Activated T-cell treated with anti-CD3 and anti-CD28 coated beads, Interleukin-2, amount 50 U/mL, for 48 hours (primary cell): ENCODE measurements around the gene CD47.
A peak's percentile ranks its signal among the peaks of the same experiment; 100 is the strongest.

ENCODE experiments used
- DNase-seq, 2 experiments: peaks; one replicate each; pipeline ENCODE4 v3.0.0-alpha.2; 2020

The CD47 gene

DNA sequence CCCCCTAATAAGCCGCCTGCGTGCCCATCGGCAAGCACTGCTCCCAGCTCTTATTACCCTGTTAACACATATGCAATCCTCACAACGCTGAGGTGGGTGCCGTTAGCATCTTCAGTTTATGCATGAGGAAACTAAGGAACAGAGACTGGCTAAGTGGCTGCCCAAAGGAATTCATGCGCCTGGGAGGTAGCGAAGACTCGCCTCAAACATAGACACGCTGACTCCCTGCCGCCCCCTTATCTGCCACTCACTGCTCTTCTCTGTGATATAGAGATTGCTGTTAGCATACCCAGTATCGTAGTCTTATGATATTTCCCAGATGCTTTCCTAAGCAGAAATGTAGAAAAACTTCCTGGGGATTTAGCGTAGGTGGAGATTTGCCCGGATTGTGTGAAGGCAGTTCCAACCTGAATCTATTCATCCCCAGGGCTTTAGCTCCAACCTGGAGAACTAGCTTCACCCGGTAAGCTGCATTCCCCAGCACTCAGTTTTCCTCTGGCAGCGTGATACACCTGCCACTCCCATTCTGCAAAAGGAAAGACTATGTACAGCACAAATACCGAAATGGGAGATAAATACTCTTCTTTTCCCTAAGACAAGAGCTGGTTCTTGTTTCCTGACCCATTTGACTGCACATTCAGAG, 23.7 kb upstream of the CD47 start:
- no peak for DNase-seq

DNA sequence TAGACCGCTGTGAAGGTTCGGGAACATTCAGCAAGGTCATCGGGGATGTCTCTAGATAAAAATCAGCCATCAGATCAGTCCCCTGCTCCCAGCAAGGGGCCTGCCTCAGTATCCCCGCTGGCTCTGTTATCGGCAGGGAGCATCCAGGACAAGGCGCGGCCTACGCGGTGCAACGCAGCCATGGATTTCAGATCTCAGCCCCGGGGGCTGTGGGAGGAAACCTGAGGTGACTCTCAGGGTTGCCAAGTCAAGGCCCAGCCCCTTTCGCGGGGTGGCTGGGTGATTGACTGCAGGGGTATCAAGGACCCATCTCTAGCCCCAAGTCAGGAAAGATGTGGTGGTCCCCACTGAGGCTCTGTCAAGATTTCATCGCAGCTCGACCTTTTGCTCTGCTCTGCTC, 23.1 kb upstream of the CD47 start:
- no peak for DNase-seq

- DNase-seq = no peak
Measured at GRCh38 chr3:108110934-108111333, 20.1 kb upstream of the CD47 start.

- DNase-seq = no peak
Measured at GRCh38 chr3:108108416-108108815, 17.6 kb upstream of the CD47 start.

- DNase-seq = no peak
Measured at GRCh38 chr3:108106449-108106848, 15.6 kb upstream of the CD47 start.

- no peak for DNase-seq
Measured at GRCh38 chr3:108106031-108106430, 15.2 kb upstream of the CD47 start.

GRCh38 chr3:108103886-108104797, 13.3 kb upstream of the CD47 start:
- DNase-seq = no peak

DNA sequence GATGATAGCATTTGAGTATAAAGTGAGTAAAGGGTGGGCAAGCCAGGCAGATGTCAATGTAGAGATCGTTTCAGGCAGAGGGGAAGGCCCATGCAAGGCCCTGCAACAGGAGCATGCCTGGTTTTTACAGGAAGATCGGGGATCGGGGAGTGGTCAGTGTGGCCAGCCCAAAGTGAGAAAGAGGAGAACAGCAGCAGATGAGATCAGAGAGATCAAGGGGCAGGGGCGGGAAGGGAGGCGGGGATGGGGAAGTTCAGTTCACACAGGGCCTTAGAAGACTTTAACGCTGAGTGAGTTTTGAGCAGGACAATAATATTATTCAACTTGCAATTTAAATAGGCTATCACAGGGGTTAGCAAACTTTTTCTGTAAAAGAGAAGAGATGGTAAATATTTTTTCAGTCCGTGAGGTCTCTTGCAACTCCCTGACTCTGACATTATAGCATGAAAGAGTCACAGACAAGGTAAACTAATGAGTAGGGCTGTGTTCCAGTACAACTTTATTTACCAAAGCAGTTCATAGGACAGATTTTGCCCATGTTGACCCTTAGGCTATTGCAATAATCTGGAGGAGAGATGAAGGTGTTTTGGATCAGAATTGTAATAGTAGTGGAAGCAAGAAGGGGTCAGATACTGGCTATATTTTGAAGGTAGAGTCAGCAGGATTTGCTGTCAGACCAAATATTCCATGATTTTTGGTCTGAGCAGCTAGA, 12.4 kb upstream of the CD47 start:
- DNase-seq = no peak

DNA sequence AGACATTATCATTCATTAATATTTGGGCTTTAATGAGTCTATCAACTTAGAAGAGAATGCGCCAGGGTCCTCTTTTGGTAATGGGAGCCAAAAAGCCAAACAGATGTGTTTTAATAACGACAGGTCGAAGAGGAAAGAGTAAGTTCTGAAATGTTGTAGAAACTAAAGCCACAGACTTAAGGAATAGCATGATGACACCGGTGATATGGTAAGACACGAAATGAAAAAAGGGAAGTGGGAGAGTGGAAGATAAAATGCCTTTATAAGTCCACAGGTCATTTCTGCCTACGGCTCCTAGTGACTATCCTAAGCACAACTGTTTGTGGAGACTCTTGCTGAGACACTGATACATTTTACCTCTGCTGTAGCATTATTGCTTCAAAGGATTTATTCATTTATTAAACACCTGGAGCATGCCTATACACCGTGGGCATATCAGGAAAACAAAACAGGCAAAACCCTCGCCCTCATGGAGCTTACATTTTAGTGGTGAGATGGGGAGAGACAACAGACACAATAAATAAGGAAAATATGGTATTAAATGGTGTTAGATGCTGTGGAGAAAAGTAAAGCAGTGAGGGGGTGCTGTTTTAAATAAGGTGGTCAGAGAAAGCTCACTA, 11.7 kb upstream of the CD47 start:
- DNase-seq = no peak

DNA sequence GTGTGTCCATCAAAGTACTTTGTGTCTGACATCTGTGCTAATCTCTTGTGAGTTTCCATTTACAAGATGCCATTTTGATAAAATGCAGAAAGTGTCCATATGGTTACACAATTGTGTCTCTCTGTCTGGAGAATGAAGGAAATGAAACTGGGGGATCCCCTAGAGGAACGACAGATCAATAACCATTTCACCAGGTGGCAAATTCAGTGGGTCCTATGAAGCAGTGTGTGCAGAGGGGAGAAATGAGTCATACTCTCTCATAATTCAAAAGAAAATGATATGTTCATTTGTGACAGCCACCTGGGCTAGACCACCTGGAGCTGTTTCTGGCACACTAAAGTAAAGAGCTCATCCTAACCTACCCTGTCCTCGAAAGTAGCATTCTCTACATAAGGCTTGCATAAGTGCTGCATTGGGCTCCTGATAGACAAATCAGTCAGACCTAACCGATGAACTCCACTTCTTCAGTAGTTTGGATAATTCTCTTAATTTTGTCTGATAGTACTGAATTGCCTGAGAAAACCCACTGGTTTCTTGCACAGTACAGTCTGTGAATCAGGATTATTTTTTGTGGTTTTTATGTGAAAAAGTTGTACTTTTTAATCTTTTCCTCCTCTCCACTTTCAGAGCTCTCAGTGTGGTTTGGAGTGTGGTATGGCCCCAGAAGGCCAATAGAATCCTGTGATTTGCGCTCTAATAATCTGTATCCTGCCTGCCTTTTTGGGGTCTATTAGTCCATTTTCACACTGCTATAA, 10.3 kb upstream of the CD47 start:
- DNase-seq = peak; percentile 48 to 50

DNA sequence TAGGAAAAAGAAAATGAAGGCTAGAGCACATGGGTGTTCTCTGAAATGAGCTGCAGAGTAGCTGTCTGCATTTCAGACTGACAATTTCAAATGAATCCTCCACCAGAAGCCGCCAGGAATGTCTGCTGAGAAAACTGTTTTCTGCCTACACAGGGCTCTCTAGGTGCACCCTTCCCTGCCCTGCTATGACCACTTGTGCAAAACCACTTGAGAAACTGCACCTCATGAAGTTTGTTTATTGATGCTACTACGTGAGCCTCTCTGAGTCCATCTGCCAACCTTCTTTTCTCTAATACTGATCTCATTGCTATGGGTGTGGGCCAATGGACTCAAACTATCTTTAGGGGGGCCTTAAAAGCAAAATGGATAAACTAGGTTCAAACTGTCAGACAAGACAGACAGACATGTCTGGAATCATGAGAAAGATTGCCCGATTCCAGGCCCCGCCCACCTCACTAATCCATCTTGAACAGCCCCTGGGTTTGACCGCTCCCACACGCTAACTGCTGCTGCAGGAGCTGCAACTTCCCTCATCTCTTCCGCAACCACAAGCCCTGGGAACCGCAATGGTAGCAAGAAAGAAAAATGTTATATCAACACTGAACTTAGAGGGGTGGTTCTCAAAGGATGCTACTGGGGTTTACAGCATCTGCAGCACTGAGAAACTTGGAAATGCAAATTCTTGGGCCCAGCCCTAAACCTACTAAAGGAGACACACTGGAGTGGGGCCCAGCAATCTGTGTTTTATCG, 9.0 kb upstream of the CD47 start:
- peak in 1 of 2 experiments; percentile 52 for DNase-seq

GRCh38 chr3:108099244-108099643, 8.4 kb upstream of the CD47 start:
- no peak for DNase-seq

DNA sequence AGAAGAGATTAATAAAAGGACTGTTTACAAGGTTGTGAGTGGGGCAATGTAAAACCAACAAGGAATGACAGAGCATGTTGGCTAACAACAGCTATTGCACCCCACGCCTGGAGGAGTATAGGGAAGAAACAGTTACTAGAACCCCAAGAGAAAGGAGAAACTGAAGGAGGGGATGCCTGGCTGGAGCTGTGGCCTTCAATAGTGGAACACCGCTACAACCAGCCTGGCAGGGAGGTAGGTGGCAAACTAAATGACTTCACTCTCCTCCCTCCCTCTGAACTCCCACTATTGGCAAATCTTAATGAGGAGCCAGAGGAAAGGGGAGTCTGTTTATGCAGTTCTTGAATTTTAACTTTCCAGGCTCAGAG, 7.2 kb upstream of the CD47 start:
- DNase-seq = no peak

DNA sequence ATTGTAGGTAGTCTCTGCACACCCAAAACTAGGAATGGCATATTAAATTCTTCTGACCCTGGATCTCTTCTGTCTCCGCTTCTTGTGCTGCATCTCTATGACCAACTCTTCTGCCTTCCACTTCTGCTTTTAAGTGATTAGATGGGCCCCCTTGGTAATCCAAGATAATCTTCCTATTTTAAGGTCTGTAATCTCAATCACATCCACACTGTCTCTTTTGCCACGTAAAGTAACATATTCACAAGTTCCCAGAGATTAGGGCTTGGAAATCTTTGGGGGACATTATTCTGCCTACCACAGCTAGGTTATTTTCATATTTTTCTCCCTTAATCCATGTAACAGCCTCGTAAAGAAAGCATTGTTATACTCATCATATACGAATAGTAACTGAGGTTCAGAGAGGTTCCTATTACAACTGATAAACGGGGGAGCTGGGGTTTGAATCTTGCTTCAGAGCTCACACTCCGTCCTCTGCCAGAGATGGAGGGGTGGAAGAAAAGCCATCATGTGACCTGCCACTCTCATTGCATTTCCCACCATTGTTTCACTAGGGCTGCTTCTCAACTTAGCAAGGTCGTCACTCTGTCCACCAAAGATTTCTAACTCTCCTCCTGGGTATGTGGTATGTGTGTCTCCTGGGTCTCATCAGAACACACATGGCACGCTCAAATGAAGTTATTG, 6.6 kb upstream of the CD47 start:
- DNase-seq = no peak

- no peak for DNase-seq
Measured at GRCh38 chr3:108096532-108097321, 5.9 kb upstream of the CD47 start.

- no peak for DNase-seq
Measured at GRCh38 chr3:108093616-108094015, 2.8 kb upstream of the CD47 start.

GRCh38 chr3:108093021-108093420, 2.2 kb upstream of the CD47 start:
- no peak for DNase-seq

DNA sequence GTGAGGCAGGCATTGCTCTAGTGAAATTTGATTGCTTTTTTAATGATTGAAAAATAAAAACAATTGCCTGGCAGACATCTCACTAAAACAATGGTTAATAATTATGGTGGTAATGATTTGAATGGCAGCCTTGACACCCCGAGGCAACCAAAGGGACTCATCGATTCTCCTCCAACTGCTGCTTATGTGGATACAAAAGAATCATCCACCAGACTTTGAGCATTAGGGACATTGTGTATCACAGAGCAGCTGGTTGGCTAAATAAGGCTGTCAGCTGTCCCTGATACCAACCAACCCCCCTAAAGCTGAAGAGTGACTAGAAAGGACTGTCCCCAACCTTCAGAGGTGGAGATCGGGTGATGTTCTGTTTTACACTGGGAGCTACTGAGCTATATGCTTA, 1.7 kb upstream of the CD47 start:
- no peak for DNase-seq

DNA sequence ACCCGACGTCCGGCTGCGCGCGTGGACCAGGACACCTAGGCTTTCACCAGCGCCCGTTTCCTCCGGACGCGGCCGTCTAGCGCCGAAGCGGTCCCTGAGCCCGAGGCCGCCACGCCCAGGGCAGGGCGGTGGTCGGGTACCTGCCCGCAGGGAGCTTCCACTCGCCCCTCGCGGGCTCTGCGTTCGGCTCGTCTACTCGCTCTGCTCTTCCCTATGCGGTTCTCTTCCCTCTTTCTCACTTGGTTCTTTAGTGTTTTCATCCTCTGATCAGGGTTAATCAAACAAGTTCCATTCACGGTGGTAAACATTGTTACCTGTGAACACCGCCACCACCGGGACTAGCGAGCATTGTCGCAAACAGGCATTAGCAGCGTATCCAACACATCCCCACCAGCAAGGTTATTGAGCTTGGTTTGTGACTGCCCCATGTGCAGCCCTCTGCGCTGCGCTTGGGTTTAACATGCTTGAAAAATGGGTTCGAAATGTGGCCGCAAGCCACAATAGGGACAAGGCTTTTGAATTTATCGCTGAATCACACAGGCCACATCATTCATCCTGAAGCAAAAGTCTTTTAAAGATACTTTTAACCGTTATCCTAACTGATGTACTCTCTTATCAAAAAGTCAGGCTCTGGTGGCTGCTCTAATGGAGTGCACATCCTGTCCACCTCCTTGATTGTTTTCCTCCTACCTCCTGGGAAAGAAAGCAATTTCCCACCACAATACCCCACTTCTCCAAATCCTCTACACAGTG, 843 bp upstream of the CD47 start:
- DNase-seq = peak; percentile 59 to 63
